Ovary (tissue), 9 donors: Measurements from ENCODE around the gene NDUFAB1. TPM values are rescaled to one million over a fixed set of nuclear protein-coding genes. Genes with fewer than 3 reads are reported as not detected.
"Not testable (repeated sequence)": the region's sequence is repeated elsewhere in the genome, so short reads cannot be mapped to it uniquely, and the experiment has no call there.

ENCODE experiments used
- DNase-seq, 5 donors: peaks; one replicate each; pipeline ENCODE4 v3.0.0-alpha.2; 2019 to 2020
- H3K27ac ChIP-seq, 2 donors: fragments of 200-600 bp; one replicate each; pipeline versions ENCODE4 v1.5.1 to v1.8.0; 2019 to 2022
- H3K27me3 ChIP-seq: fragments of 200-600 bp; one replicate; pipeline ENCODE4 v1.8.0; 2022
- H3K36me3 ChIP-seq: fragments of 200-600 bp; sonication (generic); one replicate; pipeline ENCODE4 v1.5.1; 2019
- H3K4me1 ChIP-seq: one replicate; pipeline ENCODE4 v1.8.1; 2013; ENCODE audit warnings: mild to moderate bottlenecking, moderate library complexity; ENCODE audit not compliant: insufficient read depth
- H3K4me3 ChIP-seq: fragments of 200-600 bp; sonication (generic); one replicate; pipeline ENCODE4 v1.5.1; 2017
- H3K9me3 ChIP-seq, 2 donors: fragments of 200-600 bp in 1 of 2; sonication (generic) in 1 of 2; one replicate each; pipeline versions ENCODE4 v1.5.1 to v1.8.1; 2013 to 2019; ENCODE audit warnings: mild to moderate bottlenecking in 1 of 2, moderate library complexity in 1 of 2
- EP300 ChIP-seq: sonication (generic); formaldehyde crosslinking; IDR thresholded peaks from one replicate; pipeline ENCODE4 v1.6.1; 2017; ENCODE audit warnings: antibody characterized with exemption
- POLR2A ChIP-seq: fragments of 450-650 bp; IDR thresholded peaks from one replicate; pipeline ENCODE4 v1.6.1; 2017; ENCODE audit warnings: antibody characterized with exemption, mild to moderate bottlenecking, moderate library complexity
- WGBS, 3 donors: extraction: QIAGEN DNeasy Blood & Tissue Kit in 1 of 3; methylation state at CpG; one replicate each; pipeline versions ENCODE4 v1.1.5 to v1.1.7; 2013 to 2017; 5-methylcytosine and 5-hydroxymethylcytosine counted together
- intact Hi-C, 4 donors: fragments of 100-400 bp; cut with DNase I; formaldehyde crosslinking; loops; one replicate each; pipeline versions ENCODE4 v1.11.0 to v1.15.1; 2022 to 2023
- polyA plus RNA-seq, 2 donors: library from polyadenylated mRNA; stranded (reverse); fragments of 200-250 nt in 1 of 2; fragments of 350-450 nt in 1 of 2; fragmentation: Illumina TruSeq in 1 of 2; extraction: RNeasy Lipid Tissue Mini Kit (QIAGEN cat#74804) in 1 of 2; gene quantifications; one replicate each; pipeline ENCODE4 v1.2.3, GENCODE V29; 2013 to 2014
- total RNA-seq, 7 donors: library from RNA; depleted of rRNA in 2 of 7; stranded (reverse); fragments of >200 nt in 2 of 7; fragmentation: NEBNext Ultra II Directional in 3 of 7; extraction: Animal tissue kit (Norgen Biotek cat#: 25700) in 3 of 7; gene quantifications; one replicate each; pipeline versions ENCODE4 v1.1.0 to v1.2.4, GENCODE V29; 2016 to 2023
- TF ChIP-seq, protein P1 (sequence below), 3 donors: fragments of 450-650 bp in 2 of 3; fragments of 200-600 bp in 1 of 3; IDR thresholded peaks; one replicate each; pipeline versions ENCODE4 v1.5.1 to v1.8.0; 2016 to 2022; ENCODE audit warnings: antibody characterized with exemption in 3 of 3, mild to moderate bottlenecking in 1 of 3
- donor health status: DM: no; HTN: no; CAD: no; lungs with moderate emphysema.
- donor health status: DM: no; HTN: no; CAD: no.
- donor health status: Bipolar disorder and iron deficiency.
- donor health status: DM: yes; HTN: yes; CAD: no.
- donor health status: DM: no; HTN: no; CAD: no.
- donor health status: DM: yes; HTN: yes; CAD: no.

Gene NDUFAB1
- total and polyA plus RNA-seq, 9 donors = 42.4 to 83.0 (median 53.6) TPM

DNA sequence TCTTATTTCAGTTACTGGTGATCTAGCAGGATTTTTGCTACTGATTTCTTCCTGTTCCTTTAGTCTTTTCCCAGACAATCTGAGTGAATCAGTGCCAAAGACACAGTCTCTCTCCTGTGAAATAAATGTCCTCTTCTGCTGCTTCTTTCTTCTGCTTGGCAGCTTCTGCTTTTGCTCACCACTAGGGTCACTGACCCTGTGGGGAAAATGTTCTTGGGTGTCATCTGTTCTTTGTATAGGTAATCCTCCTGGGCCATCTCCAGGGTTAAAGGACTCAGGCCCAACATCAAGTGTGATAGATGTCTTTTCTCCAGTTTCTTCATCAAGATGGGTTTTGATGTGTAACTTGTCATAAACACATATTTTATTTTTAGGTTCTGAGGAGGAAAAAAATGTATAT is 39.8 kb upstream of the NDUFAB1 start:
- no peaks in the 10 kb centered on the region for H3K36me3 ChIP-seq
- no peak overlapping the region for H3K4me3 ChIP-seq
- H3K27ac ChIP-seq = no peak overlapping the region
- TF ChIP-seq, protein P1, sequence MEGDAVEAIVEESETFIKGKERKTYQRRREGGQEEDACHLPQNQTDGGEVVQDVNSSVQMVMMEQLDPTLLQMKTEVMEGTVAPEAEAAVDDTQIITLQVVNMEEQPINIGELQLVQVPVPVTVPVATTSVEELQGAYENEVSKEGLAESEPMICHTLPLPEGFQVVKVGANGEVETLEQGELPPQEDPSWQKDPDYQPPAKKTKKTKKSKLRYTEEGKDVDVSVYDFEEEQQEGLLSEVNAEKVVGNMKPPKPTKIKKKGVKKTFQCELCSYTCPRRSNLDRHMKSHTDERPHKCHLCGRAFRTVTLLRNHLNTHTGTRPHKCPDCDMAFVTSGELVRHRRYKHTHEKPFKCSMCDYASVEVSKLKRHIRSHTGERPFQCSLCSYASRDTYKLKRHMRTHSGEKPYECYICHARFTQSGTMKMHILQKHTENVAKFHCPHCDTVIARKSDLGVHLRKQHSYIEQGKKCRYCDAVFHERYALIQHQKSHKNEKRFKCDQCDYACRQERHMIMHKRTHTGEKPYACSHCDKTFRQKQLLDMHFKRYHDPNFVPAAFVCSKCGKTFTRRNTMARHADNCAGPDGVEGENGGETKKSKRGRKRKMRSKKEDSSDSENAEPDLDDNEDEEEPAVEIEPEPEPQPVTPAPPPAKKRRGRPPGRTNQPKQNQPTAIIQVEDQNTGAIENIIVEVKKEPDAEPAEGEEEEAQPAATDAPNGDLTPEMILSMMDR (IDR thresholded peaks at IDR 0.05) = no peak
- TF ChIP-seq EP300 (no peak), POLR2A (no peak)
- peaks cover 5% of the 10 kb centered on the region for H3K4me1 ChIP-seq
- intact Hi-C loops = no loop called here
- no peaks in the 10 kb centered on the region for H3K27me3 ChIP-seq
- no peaks in the 10 kb centered on the region for H3K9me3 ChIP-seq
- no peak for DNase-seq

DNA sequence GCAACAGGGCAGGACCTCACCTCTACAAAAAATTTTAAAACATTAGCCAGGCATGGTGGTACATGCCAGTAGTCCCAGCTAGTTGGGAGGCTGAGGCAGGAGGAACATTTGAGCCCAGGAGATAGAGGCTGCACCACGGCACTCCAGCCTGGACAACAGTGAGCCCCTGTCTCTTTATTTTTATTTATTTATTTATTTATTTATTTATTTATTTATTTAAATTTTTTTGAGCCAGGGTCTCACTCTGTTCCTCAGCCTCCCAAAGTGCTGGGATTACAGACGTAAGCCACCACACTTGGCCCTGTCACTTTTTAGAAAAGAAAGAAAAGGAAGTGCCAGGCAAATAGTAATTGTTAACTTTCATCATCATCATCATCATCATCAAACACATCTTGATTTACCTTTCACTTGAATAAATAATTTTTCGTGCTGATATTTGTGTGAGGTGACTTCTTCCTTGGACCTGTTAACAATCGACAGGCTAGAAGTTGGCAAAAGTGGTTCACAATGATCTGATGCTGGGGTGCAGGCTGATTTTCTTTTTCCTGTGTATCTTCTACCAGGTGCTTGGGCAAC is 38.4 kb upstream of the NDUFAB1 start:
- 93 to 96% (median 94%) methylated on average over 4 of the region's 4 CpGs for WGBS, 3 donors
- H3K9me3 ChIP-seq = no peaks in the 10 kb centered on the region
- H3K27ac ChIP-seq = no peak overlapping the region
- H3K36me3 ChIP-seq = no peaks in the 10 kb centered on the region
- H3K27me3 ChIP-seq = no peaks in the 10 kb centered on the region
- no peaks in the 10 kb centered on the region for H3K4me1 ChIP-seq
- TF ChIP-seq EP300 (no peak), POLR2A (no peak)
- TF ChIP-seq, protein P1 (IDR thresholded peaks at IDR 0.05) = no peak
- H3K4me3 ChIP-seq = no peak overlapping the region
- no peak for DNase-seq
- intact Hi-C loops = no loop called here

DNA sequence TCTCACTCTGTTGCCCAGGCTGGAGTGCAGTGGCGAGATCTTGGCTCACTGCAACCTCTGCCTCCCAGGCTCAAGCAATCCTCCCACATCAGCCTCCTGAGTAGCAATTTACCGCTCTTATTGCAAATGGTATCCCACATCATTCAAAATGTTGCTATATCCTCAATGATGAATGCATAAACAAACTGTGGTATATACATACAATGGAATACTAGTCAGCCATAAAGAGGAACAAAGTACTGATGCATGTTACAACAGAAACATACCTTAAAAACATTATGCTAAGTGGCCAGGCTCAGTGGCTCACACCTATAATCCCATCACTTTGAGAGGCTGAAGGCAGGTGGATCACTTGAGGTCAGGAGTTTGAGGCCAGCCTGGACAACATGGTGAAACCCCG is 35.8 kb upstream of the NDUFAB1 start:
- H3K9me3 ChIP-seq, H3K27ac ChIP-seq, H3K4me1 ChIP-seq, DNase-seq, H3K36me3 ChIP-seq, H3K27me3 ChIP-seq, intact Hi-C loops, H3K4me3 ChIP-seq: not testable (repeated sequence)
- WGBS, 3 donors = 97 to 100% (median 98%) methylated on average over 3 of the region's 3 CpGs

DNA sequence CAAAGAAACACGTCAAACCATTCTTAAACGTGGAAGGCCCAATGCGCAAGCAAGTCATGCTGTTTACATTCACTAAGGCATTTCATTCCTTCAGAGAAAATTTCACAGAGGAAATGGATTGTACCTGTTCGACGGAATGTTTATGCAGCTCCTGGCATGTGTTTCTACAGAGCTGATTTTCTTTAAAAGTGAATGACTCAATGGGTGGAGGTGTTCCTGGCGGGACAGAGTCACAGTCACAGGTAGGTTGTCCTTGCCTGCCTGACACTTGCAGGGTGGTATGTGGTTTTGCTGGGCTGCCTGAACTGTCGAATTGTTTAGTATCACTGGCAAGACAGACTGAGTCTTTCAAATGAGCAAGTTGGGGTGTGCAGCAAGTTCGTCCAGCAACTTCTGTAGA is 33.4 kb upstream of the NDUFAB1 start:
- Histone ChIP-seq H3K27ac (no peak overlapping the region), H3K4me3 (no peak overlapping the region), H3K27me3 (no peaks in the 10 kb centered on the region), H3K9me3 (no peaks in the 10 kb centered on the region), H3K36me3 (no peaks in the 10 kb centered on the region), H3K4me1 (no peaks in the 10 kb centered on the region)
- WGBS, 3 donors = 91 to 95% (median 91%) methylated on average over 8 of the region's 8 CpGs
- TF ChIP-seq POLR2A = no peak
- TF ChIP-seq, protein P1 (IDR thresholded peaks at IDR 0.05) = no peak
- no peak for TF ChIP-seq EP300
- intact Hi-C loops = no loop called here
- no peak for DNase-seq

DNA sequence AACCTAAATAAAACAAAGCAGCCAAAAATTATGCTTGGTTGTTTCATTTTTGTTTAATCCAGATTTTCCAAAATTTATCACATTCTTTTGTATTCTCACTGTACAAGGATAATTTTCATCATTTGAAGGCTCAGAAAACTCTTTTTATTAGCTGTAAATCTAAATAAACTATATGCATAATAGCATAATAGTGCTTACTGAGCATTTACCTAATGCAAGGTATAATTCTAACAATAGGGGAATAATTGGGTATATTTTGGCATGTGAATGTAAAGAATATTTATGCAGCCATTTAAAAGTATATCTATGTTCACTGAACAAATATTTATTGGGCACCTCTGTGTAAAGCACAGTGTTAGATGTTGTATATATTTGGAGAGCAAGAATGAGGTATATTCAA is 28.0 kb upstream of the NDUFAB1 start:
- TF ChIP-seq, protein P1 (IDR thresholded peaks at IDR 0.05) = no peak
- TF ChIP-seq EP300 (no peak), POLR2A (no peak)
- intact Hi-C loops = no loop called here
- Histone ChIP-seq H3K9me3 (no peaks in the 10 kb centered on the region), H3K27ac (no peak overlapping the region), H3K27me3 (no peaks in the 10 kb centered on the region), H3K4me3 (no peak overlapping the region), H3K4me1 (no peaks in the 10 kb centered on the region), H3K36me3 (no peaks in the 10 kb centered on the region)
- no peak for DNase-seq
